ENCODE results near the gene RNF26. TPM values are rescaled to one million over a fixed set of nuclear protein-coding genes. Genes with fewer than 3 reads are reported as not detected.

Gene RNF26
- total RNA-seq, 2 experiments from 2014 or later = 32.8 to 33.7 TPM

DNA sequence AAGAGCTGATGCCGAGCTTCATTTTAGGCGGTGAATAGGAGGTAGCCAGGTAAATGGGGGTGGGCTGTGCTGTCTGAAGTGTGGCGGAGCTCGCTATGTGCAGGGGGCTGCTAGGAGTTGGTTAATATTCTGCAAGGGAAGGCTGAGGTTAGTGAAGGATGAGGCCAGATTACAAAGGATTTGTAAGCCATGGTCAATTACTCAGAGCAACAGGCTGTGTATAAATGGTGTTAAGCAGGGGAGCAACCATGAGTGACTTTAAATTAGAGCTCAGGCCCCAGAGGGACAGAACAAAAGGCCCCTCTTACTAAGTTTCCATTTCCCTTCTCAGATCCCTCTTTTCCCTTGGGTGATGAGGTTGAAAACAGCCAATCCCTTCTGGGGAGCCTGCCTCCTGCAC is 10.1 kb upstream of the RNF26 start:
- ChIA-PET POLR2A (interaction anchor here (0.5 to 0.6 kb wide), 2 partner anchors 525 to 964 kb away, joined by 3 to 6 read pairs; no protein-coding TSS in a partner anchor), CTCF (interaction anchor here (0.7 to 8.6 kb wide), 20 partner anchors 9 to 257 kb away, joined by 3 to 122 read pairs (median 4); partner anchors contain the start of genes C1QTNF5, CBL, RNF26 and USP2)

DNA sequence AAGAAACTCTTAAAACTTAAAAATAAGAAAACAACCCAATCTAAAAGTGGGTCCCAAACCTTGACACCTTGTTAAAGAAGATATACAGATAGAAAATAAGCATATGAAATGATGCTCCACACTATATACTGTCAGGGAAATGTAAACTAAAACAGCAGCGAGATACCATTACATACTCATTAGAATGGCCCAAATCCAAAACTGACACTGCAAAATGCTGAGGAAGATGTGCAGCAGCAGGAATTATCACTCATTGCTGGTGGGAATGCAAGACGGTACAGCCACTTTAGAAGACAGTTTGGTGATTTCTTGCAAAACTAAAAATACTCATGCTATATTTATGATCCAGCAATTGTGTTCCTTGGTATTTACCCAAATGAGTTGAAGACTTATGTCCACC is 5.0 kb upstream of the RNF26 start:
- ChIA-PET POLR2A (no interaction called here), CTCF (interaction anchor here (0.7 kb wide), 1 partner anchor 9 kb away, joined by 3 read pairs; no protein-coding TSS in a partner anchor)

DNA sequence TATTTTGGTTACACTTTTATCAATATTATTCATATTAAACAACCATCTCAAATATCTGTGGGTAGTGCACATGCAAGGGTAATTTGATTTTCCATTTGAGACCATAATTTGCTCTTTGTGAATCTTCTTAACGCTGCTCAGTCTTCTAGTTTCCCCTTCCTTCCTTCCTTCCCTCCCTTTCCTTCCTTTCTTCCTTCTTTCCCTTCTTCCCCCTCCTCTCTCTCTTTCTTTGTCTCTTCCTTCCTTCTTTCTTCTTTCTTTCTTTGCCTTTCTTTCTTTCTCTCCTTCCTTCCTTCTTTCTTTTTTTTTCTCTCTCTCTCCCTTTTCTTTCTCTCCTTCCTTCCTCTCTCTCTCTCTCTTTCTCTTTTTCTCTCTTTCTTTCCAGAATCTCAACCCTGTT is 4.1 kb upstream of the RNF26 start:
- ChIA-PET CTCF (no interaction called here), POLR2A (no interaction called here)

DNA sequence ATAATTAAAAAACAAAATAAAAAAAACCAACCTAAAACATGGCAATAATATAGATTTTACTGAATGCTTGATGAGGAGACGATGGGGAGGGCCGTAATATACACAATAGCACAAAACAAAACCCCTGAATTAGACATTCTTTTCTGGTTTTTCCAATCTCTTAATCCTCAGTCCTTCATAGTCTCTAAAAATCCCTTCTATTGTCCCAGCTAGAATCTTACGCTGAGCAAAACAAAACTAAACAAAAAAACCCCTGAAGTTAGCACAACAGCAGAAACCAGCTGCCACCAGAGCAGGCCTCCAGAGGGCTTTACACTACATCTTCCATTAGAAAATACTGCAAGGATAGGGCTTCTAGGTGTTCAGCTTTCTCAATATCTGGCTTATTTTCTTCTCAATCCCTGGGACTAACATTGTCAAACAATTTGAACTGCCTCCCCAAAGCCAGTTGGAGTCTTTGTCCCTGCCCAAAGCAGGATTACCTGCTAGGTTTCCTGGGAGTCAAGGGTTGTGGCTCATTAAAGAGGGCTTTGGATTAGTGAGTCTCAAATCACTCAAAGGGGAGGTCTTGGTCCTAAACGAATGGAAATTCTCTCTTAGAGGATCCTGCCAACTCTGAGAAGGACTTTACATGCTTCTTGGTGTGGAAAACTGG is 2.1 kb upstream of the RNF26 start:
- ChIA-PET POLR2A (no interaction called here), CTCF (interaction anchor here (11.0 kb wide), 1 partner anchor 8 kb away, joined by 122 read pairs; no protein-coding TSS in a partner anchor)

DNA sequence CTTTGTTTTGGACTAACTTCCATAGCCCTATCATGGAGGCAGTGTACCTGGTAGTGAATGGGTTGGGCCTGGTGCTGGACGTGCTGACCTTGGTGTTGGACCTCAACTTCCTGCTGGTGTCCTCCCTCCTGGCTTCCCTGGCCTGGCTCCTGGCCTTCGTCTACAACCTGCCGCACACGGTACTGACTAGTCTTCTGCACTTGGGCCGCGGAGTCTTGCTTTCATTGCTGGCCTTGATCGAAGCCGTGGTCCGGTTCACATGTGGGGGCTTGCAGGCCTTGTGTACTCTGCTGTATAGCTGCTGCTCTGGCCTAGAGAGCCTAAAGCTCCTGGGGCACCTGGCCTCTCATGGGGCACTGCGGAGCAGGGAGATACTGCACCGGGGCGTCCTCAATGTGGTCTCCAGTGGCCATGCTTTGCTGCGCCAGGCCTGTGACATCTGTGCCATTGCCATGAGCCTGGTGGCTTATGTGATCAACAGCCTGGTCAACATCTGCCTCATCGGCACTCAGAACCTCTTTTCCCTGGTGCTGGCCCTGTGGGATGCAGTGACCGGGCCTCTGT is 846 bp downstream of the RNF26 start:
- CTCF ChIA-PET = interaction anchor here (3.0 to 11.0 kb wide), 2 partner anchors 11 to 21 kb away, joined by 9 to 122 read pairs; no protein-coding TSS in a partner anchor
- POLR2A ChIA-PET = no interaction called here

DNA sequence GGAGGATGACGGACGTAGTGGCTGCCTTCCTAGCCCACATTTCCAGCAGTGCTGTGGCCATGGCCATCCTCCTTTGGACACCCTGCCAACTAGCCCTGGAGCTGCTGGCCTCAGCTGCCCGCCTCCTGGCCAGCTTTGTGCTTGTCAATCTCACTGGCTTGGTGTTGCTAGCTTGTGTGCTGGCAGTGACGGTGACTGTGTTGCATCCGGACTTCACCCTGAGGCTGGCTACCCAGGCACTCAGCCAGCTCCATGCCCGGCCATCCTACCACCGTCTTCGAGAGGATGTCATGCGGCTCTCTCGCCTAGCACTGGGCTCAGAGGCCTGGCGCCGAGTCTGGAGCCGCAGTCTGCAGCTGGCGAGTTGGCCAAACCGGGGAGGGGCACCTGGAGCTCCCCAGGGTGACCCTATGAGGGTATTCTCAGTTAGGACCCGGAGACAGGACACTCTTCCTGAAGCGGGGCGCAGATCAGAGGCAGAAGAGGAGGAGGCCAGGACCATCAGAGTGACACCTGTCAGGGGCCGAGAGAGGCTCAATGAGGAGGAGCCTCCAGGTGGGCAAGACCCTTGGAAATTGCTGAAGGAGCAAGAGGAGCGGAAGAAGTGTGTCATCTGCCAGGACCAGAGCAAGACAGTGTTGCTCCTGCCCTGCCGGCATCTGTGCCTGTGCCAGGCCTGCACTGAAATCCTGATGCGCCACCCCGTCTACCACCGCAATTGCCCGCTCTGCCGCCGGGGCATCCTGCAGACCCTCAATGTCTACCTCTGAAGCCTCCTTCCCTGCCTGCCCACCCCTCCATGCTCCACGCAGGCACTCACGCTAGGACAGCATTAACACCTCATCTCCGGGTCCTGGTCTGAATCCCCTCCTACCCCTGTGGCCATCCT is 1.6 kb downstream of the RNF26 start:
- CTCF ChIA-PET = interaction anchor here (3.0 to 11.0 kb wide), 2 partner anchors 11 to 20 kb away, joined by 9 to 122 read pairs; no protein-coding TSS in a partner anchor
- POLR2A ChIA-PET = no interaction called here

DNA sequence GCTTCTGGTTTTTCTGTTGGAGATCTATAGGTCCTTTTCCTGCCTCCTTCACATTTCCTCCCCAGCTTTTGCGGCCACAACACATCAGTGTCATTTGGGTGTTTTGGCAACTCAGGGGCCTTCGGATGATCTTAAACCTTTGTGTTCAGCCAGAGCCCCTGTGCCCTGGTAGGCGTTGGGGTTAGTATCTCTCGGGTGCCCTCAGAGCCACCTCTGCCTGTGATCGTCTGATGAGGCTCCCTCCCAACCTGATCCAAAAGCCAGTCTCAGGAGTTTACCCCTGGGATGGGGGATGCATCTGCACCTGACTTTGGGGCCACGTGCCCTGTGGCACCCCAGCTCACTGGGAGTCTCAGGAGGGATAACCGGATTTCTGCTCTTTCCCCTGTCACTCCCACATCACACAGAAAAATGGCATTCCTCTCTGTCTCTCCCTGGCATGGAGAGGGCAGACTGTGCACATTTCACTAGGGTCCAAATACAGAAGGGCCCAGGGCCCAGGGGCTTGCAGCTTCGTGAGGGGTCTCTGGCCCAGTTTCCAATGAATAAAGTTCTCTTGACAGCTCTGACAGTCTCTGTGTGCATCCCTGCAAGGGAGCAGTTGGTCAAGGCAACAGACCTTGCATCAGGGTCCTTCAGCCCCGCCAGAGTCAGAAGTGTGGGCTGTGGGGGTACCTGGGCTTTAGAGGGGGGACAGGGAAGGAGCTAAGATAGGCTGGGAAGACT is 2.6 kb downstream of the RNF26 start:
- CTCF ChIA-PET = interaction anchor here (0.9 to 11.0 kb wide), 5 partner anchors 12 to 138 kb away, joined by 3 to 122 read pairs (median 8); no protein-coding TSS in a partner anchor
- POLR2A ChIA-PET = no interaction called here

DNA sequence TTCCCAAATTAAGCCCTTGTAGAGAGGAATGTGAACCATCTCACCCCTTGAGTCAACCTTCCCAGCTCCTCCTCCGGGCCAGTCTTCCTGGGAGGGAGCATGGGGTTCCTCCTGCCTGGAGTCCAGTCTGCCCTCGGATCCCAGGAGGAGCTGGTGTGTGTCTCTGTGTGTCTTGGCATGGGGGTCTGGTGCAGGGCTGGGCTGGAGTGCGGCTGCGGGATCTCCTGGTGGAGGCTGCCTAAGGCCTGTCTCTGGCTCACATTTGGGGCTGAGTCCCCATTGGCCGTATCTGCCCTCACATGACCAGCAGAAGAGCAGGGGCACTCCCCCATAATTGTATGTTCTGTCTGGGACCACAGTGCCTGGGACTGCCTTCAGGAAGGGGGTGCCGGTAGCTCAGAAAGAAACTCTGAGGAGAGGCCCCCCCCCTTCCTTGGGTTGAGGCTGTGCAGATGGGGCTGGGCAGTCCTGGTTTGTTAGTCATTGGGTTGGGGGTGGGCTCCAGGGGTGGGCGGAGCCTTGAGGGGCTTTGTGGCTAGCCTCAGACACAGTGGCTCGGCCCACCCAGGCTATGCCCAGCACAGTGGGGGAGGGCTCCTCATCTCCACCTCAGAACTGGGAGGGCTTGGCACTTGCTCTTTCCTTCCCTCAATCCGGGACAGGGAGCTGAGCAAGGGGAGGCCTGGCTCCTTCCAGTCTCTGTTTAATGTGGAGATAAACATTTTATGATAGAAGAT is 3.4 kb downstream of the RNF26 start:
- ChIA-PET CTCF (interaction anchor here (0.6 to 11.0 kb wide), 21 partner anchors 8 to 1599 kb away, joined by 3 to 122 read pairs (median 4); partner anchors contain the start of genes MCAM, NLRX1 and USP2), POLR2A (interaction anchor here (0.9 to 1.0 kb wide), 2 partner anchors 130 to 547 kb away, joined by 4 to 8 read pairs; partner anchors contain the start of gene DDX6)

DNA sequence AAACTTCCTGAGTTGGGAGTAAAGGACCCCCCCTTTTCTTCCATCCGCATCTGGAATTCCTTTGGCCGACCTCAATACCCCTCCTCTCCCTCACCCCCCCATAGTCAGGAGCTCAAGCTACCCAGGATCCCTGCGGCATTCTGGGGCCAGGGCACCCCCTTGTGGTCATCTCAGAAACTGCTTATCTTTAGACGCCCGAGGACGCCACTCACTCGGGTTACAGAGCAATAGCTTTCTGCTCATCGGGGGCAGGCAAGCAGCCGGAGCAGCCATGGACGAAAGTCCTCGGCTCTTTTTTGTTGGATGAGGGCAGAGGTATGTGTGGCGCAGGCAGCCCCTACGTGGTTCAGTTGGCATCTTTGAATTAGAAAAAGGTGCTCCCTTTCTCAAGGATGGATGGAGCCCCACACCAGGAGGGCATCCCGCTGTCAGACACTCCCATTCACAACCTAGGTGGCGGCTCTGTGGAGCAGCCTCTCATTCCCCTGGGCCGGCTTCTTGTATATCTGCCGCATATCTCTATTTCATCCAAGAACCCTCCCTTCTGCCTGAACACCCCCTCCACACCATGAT is 4.1 kb downstream of the RNF26 start:
- ChIA-PET POLR2A (interaction anchor here (0.6 to 1.0 kb wide), 4 partner anchors 12 to 547 kb away, joined by 4 to 9 read pairs (median 6); partner anchors contain the start of gene DDX6), CTCF (interaction anchor here (0.6 to 11.0 kb wide), 22 partner anchors 9 to 184 kb away, joined by 3 to 122 read pairs (median 4); partner anchors contain the start of genes MCAM, NLRX1 and USP2)

DNA sequence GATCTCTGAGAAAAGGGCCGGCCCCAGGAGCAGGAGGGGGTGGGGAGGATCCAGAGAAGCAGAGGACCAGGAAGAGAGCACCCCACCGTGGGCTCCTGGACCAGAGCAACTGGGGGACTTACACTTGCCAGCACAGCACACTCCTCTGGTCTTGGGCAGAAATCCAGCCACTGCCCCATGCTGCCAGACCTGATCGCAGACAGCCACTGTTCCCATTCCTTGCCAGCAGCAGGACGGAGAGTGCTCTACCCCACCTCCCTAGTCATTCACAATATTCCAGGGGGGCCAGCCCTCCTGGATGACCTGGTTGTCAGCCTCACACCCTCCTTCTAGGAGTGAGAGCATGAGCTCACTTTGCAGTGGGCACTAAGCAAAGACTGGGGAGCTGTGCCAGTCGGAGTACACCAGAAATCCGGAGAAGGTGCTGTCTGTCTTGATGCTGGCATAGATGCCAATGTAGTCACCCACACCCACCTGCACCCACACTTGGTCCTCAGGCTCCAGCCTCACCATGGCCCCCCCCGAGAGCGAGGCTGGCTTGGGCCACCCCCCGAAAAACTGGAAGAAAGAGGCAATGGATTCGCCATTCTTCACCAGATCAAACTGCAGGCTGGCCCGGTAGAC is 4.8 kb downstream of the RNF26 start:
- POLR2A ChIA-PET = interaction anchor here (0.6 to 0.8 kb wide), 2 partner anchors 12 to 265 kb away, joined by 4 to 9 read pairs; no protein-coding TSS in a partner anchor
- CTCF ChIA-PET = interaction anchor here (0.8 to 11.0 kb wide), 16 partner anchors 10 to 175 kb away, joined by 3 to 122 read pairs (median 4); partner anchors contain the start of genes MCAM, NLRX1 and USP2

DNA sequence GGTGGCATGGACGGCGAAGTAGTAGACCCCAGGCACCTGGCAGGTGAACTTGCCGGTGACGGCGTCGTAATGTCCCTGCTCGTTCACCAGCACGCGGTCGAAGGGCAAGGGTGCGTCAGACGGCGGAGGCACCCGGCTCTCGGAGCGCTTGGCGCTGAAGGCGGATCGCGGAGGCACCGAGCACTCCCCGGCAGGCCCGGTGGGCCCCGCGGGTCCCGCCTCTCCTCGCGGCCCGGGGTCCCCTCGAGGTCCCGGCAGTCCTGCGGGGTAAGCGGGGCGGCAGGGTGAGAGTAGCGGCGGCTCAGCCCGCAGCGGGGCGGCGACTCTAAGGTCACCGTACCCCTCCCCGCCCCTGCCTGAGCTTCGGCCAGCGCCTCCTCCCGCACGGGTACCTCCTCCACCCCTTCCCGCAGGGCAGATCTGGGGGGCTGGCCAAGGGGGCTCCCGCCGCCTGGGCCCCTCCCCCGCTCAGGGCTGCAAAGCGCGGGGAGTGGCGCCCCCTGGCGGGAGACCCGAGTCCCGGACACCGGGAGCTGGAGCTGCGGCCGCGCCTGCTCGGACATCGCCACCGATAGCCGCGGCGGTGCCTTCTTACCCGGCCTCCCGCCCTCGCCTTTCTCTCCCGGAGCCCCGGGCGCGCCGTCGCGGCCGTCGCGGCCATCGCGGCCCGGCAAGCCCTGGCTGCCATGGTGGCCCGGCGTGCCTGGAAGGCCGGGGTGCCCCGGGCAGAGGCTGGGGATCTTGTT is 5.4 kb downstream of the RNF26 start:
- CTCF ChIA-PET = interaction anchor here (0.6 to 11.0 kb wide), 10 partner anchors 11 to 272 kb away, joined by 3 to 122 read pairs (median 4); partner anchors contain the start of gene VPS11
- POLR2A ChIA-PET = no interaction called here

DNA sequence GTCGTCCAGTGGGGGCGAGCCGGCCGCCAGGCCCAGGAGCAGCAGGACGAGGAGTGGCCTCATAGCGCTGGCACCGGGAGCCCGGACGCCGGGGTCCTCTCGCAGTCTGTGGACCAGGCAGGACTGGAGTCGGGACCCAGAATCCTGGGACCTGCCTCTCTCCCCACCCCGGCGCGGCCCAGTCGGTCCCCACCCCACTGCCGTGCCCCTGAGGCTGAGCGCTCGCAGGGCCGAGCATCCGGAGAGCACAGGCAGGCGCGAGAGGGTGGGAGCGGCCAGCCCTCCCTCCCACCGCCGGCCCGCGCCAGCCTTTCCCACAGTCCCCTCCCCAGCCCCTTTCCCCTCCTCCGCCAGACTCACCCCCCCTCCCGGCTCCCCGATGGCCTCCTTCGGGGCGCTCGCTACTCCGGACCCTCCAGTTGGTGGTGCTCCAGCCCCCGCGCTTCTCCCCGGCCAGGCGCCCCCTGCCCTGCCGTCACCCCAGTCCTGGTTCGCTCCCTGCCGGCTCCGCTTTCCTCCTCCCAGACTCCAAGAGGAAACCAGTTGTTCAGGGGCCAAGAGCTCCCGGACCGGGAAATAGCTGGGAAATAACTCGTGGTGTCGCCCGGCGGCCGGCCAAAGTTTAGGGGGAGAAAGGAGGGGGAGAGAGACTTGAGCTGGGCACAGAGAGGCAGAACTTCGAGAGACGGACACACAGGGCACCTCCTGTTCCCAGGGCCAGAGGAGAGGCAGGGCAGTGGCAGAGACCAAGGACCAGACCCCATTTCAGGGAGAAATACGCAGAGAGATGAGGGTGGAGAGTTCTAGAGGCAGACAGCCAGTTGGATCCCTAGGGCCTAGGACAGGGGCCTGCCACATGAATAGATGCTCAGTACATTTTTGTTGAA is 6.3 kb downstream of the RNF26 start, which contains the start of gene C1QTNF5:
TSS of gene C1QTNF5 (minus strand) at position 549 of the 887 bp plus-strand sequence. CDS start at position 63, 486 bp downstream.
- POLR2A ChIA-PET = no interaction called here
- CTCF ChIA-PET = interaction anchor here (0.6 to 11.0 kb wide), 13 partner anchors 10 to 273 kb away, joined by 3 to 122 read pairs (median 3); partner anchors contain the start of genes USP2 and VPS11

DNA sequence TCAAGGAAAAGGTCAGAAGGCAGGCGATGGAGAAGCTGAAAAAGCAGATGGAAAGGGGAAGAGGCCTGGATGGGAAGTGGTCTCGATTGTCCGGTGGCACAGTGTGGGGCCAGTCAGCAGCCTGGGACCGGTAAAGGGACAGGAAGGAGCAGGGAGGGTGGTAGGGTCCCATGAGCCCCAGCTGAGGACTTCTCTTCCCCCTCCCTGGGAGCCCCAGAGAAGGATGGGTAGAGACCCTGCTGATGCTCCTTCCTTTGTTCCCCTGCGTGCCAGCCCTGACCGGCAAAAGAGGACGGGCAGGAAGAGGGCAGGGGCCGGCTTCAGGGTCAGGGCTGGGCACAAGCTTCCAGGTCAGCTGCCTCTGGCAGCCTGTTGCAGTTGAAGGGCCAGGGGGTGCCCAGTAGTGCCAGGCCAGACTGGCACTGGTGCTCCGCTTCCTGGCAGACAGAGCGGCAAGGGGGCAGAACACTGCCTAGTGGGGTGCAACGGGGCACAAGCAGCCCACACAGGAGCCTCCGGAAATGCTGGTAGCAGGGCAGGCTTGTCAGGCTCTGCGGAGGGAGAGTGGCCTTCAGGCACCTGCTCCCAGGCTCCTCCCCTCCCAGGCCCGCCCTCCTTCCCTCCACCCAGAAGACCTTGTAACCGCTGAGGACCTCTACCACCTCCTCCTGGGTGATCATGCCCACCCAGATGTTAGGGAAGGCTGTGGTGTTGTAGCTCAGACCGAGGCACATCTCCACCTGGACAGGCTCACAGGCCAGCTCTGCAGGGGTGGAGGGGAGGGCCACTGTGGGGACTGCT is 7.1 kb downstream of the RNF26 start:
- POLR2A ChIA-PET = no interaction called here
- CTCF ChIA-PET = interaction anchor here (0.7 to 11.0 kb wide), 6 partner anchors 15 to 133 kb away, joined by 3 to 122 read pairs (median 6); partner anchors contain the start of gene USP2

DNA sequence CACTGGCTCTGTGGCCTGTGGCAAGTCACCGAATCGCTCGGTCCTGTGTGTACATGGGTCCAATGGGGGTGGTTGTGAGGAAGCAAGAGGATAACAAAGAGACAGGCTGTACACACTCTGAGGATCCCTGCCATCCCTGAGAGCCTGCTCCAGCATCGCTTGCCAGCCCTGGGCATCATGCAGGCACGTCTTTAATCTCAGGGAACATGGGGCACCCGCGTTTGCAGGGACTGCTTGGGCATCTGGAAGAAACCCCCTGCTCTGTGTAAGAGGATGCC is 7.6 kb downstream of the RNF26 start:
- ChIA-PET POLR2A (no interaction called here), CTCF (interaction anchor here (0.8 to 1.6 kb wide), 3 partner anchors 32 to 133 kb away, joined by 3 to 8 read pairs (median 4); partner anchors contain the start of gene USP2)
